SK-N-SH (cell line): ENCODE data around the gene CYP27C1.

Source experiments
- POLR2AphosphoS5 ChIP-seq: IDR thresholded peaks from 2 replicates; pipeline ENCODE4 v1.6.1; 2012; ENCODE audit warnings: low read depth, low read length
- TF ChIP-seq, protein P1 (sequence below): fragments of 200-600 bp; sonication (generic); IDR thresholded peaks from 2 replicates; pipeline ENCODE4 v1.6.1; 2017; ENCODE audit warnings: antibody characterized with exemption, mild to moderate bottlenecking, moderate library complexity

DNA sequence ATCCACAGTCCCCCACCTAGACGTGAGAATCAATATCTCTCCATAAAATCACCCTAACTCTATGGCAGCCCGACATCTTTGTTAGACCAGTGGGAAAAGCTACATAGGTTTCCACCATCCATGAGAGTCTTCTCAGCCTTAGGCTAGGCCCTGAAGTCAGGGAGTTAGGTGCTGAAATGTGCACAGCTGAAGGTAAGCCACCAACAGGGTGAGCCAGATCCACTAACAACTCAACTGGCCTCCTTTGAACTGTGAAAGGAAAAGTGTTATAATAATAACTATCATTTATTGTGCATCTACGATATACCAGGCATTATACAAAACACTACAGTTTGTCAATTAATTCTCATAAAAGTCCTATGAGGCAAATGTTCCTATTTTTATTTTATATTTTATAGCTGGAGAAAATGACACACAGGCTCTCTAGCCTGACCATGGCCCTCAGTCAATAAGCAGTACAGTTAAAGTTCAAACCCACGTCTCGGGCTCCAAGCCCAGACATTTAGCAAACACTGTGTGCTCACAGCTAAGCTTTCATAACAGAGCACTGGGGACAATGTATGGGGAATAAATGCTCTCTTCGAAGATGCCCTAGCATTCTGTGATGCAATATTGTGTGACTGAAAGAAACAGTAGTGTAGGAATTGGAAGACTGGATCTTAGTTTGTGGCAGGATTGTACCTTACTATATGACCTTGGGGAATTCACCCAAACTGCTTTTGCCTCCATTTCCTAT is 11.2 kb upstream of the CYP27C1 start:
- TF ChIP-seq POLR2AphosphoS5, result no peak
- TF ChIP-seq, protein P1, sequence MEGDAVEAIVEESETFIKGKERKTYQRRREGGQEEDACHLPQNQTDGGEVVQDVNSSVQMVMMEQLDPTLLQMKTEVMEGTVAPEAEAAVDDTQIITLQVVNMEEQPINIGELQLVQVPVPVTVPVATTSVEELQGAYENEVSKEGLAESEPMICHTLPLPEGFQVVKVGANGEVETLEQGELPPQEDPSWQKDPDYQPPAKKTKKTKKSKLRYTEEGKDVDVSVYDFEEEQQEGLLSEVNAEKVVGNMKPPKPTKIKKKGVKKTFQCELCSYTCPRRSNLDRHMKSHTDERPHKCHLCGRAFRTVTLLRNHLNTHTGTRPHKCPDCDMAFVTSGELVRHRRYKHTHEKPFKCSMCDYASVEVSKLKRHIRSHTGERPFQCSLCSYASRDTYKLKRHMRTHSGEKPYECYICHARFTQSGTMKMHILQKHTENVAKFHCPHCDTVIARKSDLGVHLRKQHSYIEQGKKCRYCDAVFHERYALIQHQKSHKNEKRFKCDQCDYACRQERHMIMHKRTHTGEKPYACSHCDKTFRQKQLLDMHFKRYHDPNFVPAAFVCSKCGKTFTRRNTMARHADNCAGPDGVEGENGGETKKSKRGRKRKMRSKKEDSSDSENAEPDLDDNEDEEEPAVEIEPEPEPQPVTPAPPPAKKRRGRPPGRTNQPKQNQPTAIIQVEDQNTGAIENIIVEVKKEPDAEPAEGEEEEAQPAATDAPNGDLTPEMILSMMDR, result no peak
